ENCODE measurements around the gene DAP.

Gene DAP

GRCh38 chr5:10630126-10630525, 130.9 kb downstream of the DAP start:
- no peak for FAIRE-seq
- no peak for TF ChIP-seq CTCF (IDR thresholded peaks at IDR 0.05; ENCODE audit: insufficient read depth, missing control alignments)
- DNase-seq (ENCODE audit: insufficient read length, low spot score), result no peak

- TF ChIP-seq CTCF (IDR thresholded peaks at IDR 0.05; ENCODE audit: insufficient read depth, missing control alignments), result no peak
- DNase-seq (ENCODE audit: insufficient read length, low spot score) (no peak), FAIRE-seq (no peak)
Observed at GRCh38 chr5:10629682-10630081, 131.4 kb downstream of the DAP start.

All from D721Med (cell line).